Measurements from ENCODE around the gene FH.

FH gene

DNA sequence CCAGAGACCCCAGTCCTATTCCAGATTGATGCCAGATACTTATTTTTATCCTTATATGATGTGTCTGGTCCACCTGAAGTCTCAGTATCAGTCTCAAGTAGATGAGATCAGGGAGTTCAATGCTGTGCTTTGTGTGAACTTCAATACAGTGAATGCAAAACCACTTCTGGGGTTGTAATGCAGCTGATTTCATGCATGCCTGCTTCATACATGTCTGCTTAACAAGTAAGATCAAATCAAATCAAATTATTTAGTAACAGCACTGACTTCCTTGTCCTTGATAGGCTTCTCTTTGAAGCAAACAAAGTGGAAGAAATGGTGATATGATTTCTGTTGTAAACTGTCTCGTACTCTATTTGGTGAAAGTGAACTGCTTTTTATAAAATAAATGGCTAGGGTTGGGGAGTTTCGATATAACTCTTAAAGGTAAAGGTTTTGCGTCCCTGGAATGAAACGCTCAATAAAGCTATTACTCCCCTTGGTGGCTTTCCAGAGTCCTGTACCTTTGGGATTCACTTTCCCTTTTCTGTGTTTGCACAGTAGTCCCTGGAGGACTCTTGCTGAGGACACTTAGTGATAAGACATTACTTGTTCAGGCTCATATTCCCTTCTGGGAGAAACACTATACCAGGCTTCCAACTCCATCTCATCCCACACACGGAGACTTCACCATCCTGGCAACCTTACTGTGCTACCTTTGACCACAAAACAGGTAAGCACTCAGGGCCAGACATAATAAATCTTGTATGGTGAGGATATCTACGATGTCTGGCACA is 59.3 kb downstream of the FH start:
- H2AFZ ChIP-seq (ENCODE audit: low read depth, low read length) = no peak overlapping the region
- no peak overlapping the region for H3K4me3 ChIP-seq (ENCODE audit: low read length)
- no peak overlapping the region for H3K27ac ChIP-seq (ENCODE audit: low read length)
- no peaks in the 10 kb centered on the region for H3K79me2 ChIP-seq (ENCODE audit: low read length)
- no peaks in the 10 kb centered on the region for H4K20me1 ChIP-seq (ENCODE audit: insufficient read depth, low read length)
- H3K27me3 ChIP-seq (ENCODE audit: low read depth, low read length) = no peaks in the 10 kb centered on the region
- no peaks in the 10 kb centered on the region for H3K9me3 ChIP-seq (ENCODE audit: insufficient read depth, low read length)
- no peak overlapping the region for H3K4me2 ChIP-seq (ENCODE audit: low read length)
- H3K36me3 ChIP-seq (replicated peaks; ENCODE audit: low read depth, low read length) = no peaks in the 10 kb centered on the region
- no peak overlapping the region for H3K9ac ChIP-seq (ENCODE audit: low read length)
- H3K4me1 ChIP-seq (ENCODE audit: low read length) = no peaks in the 10 kb centered on the region
- TF ChIP-seq EZH2phosphoT487 (IDR thresholded peaks at IDR 0.05; ENCODE audit: low read depth) = no peak
- no peak for TF ChIP-seq CTCF (IDR thresholded peaks at IDR 0.05; ENCODE audit: low read depth, low read length)

GRCh38 chr1:241459186-241459802 is 60.3 kb downstream of the FH start:
- Histone ChIP-seq H3K27me3 (ENCODE audit: low read depth, low read length) (no peaks in the 10 kb centered on the region), H2AFZ (ENCODE audit: low read depth, low read length) (no peak overlapping the region), H3K4me3 (ENCODE audit: low read length) (no peak overlapping the region), H3K79me2 (ENCODE audit: low read length) (no peaks in the 10 kb centered on the region), H3K36me3 (replicated peaks; ENCODE audit: low read depth, low read length) (no peaks in the 10 kb centered on the region), H3K27ac (ENCODE audit: low read length) (no peak overlapping the region), H3K4me1 (ENCODE audit: low read length) (no peaks in the 10 kb centered on the region), H3K9me3 (ENCODE audit: insufficient read depth, low read length) (no peaks in the 10 kb centered on the region), H3K9ac (ENCODE audit: low read length) (no peak overlapping the region), H3K4me2 (ENCODE audit: low read length) (no peak overlapping the region), H4K20me1 (ENCODE audit: insufficient read depth, low read length) (no peaks in the 10 kb centered on the region)
- TF ChIP-seq EZH2phosphoT487 (IDR thresholded peaks at IDR 0.05; ENCODE audit: low read depth) (no peak), CTCF (IDR thresholded peaks at IDR 0.05; ENCODE audit: low read depth, low read length) (no peak)

DNA sequence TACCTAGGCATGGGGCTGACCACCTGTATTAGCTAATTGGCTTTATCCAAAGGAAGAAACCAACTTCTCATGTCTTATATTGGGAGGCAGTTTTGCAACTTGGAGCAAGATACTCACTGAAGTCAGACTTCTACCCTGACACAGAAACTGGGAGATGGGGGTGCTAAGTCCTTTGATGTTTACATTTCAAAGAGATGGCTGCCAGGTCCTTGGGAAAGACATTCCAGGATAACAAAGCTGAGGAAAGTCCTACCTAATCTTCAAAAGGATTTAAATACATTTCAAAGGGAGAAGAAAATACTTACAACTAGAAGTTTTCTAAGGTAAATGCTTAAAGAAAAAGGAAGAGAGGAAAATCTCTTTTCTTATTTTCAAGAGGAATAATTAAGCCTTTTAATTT is 62.1 kb downstream of the FH start:
- no peaks in the 10 kb centered on the region for H3K4me1 ChIP-seq (ENCODE audit: low read length)
- no peak overlapping the region for H2AFZ ChIP-seq (ENCODE audit: low read depth, low read length)
- TF ChIP-seq CTCF (IDR thresholded peaks at IDR 0.05; ENCODE audit: low read depth, low read length) (no peak), EZH2phosphoT487 (IDR thresholded peaks at IDR 0.05; ENCODE audit: low read depth) (no peak)
- no peaks in the 10 kb centered on the region for H4K20me1 ChIP-seq (ENCODE audit: insufficient read depth, low read length)
- no peak overlapping the region for H3K9ac ChIP-seq (ENCODE audit: low read length)
- H3K4me3 ChIP-seq (ENCODE audit: low read length) = no peak overlapping the region
- H3K4me2 ChIP-seq (ENCODE audit: low read length) = no peak overlapping the region
- no peaks in the 10 kb centered on the region for H3K36me3 ChIP-seq (replicated peaks; ENCODE audit: low read depth, low read length)
- H3K27me3 ChIP-seq (ENCODE audit: low read depth, low read length) = no peaks in the 10 kb centered on the region
- H3K79me2 ChIP-seq (ENCODE audit: low read length) = no peaks in the 10 kb centered on the region
- H3K27ac ChIP-seq (ENCODE audit: low read length) = no peak overlapping the region
- H3K9me3 ChIP-seq (ENCODE audit: insufficient read depth, low read length) = no peaks in the 10 kb centered on the region

- Histone ChIP-seq H3K4me2 (ENCODE audit: low read length) (no peak overlapping the region), H3K79me2 (ENCODE audit: low read length) (no peaks in the 10 kb centered on the region), H3K9me3 (ENCODE audit: insufficient read depth, low read length) (no peaks in the 10 kb centered on the region), H4K20me1 (ENCODE audit: insufficient read depth, low read length) (no peaks in the 10 kb centered on the region), H3K4me1 (ENCODE audit: low read length) (no peaks in the 10 kb centered on the region), H3K36me3 (replicated peaks; ENCODE audit: low read depth, low read length) (no peaks in the 10 kb centered on the region), H3K27ac (ENCODE audit: low read length) (no peak overlapping the region), H3K9ac (ENCODE audit: low read length) (no peak overlapping the region), H3K4me3 (ENCODE audit: low read length) (no peak overlapping the region), H2AFZ (ENCODE audit: low read depth, low read length) (no peak overlapping the region), H3K27me3 (ENCODE audit: low read depth, low read length) (no peaks in the 10 kb centered on the region)
- no peak for TF ChIP-seq CTCF (IDR thresholded peaks at IDR 0.05; ENCODE audit: low read depth, low read length)
- no peak for TF ChIP-seq EZH2phosphoT487 (IDR thresholded peaks at IDR 0.05; ENCODE audit: low read depth)
These were observed 62.8 kb downstream of the FH start for GRCh38 chr1:241456743-241457142.

Data from OCI-LY3 (cell line).